Measurements from ENCODE around the gene COA3.

GRCh38 chr17:42784811-42785592 is 13.5 kb downstream of the COA3 start:
- no peak for TF ChIP-seq POLR2A (IDR thresholded peaks at IDR 0.05)
- no peak for TF ChIP-seq CTCF (IDR thresholded peaks at IDR 0.05)
- TF ChIP-seq POLR2AphosphoS5 (IDR thresholded peaks at IDR 0.05), result no peak
- TF ChIP-seq EP300 (IDR thresholded peaks at IDR 0.05), result no peak

Data from suprapubic skin (tissue), 4 donors.